ENCODE measurements around the gene ANKRD29. TPM values are rescaled to one million over a fixed set of nuclear protein-coding genes. Genes with fewer than 3 reads are reported as not detected.
A peak's percentile ranks its signal among the peaks of the same experiment; 100 is the strongest.

The ANKRD29 gene
- total RNA-seq, 1 experiment from 2014 or later = 2.4 TPM

- Mint-ChIP-seq H3K4me1 (ENCODE audit: insufficient read depth, unreplicated experiment) (peaks cover 34% of the 10 kb centered on the region), H3K27me3 (ENCODE audit: insufficient read depth, unreplicated experiment) (no peaks in the 10 kb centered on the region), H3K36me3 (ENCODE audit: insufficient read depth, unreplicated experiment) (peaks cover 22% of the 10 kb centered on the region), H3K9me3 (ENCODE audit: unreplicated experiment) (no peaks in the 10 kb centered on the region), H3K27ac (ENCODE audit: low read depth, unreplicated experiment) (peak overlapping the region; percentile 27), H3K4me3 (ENCODE audit: unreplicated experiment) (peak overlapping the region; percentile 84)
- DNase-seq (ENCODE audit: unreplicated experiment) = no peak
- intact Hi-C loops (cut with micrococcal nuclease) = loop anchor here (10.0 kb wide), 1 partner anchor 448 kb away; the partner anchor contains the start of gene CABLES1
- no TSS peak for BruUV-seq (replicated peaks)
- ChIA-PET CTCF (interaction anchor here (0.7 to 1.9 kb wide), 2 partner anchors 43 to 67 kb away, joined by 3 to 5 read pairs; no protein-coding TSS in a partner anchor), POLR2A (interaction anchor here (0.6 to 3.9 kb wide), 4 partner anchors 9 to 130 kb away, joined by 4 to 35 read pairs (median 16); partner anchors contain the start of gene RIOK3)
- no peak for TF ChIP-seq CTCF (IDR thresholded peaks at IDR 0.05; ENCODE audit: unreplicated experiment)
Measured at GRCh38 chr18:23583071-23583865, 79.4 kb downstream of the ANKRD29 start.

- intact Hi-C loops (cut with micrococcal nuclease) = loop anchor here (10.0 kb wide), 1 partner anchor 446 kb away; the partner anchor contains the start of gene CABLES1
- Mint-ChIP-seq H3K36me3 (ENCODE audit: insufficient read depth, unreplicated experiment) (peaks cover 33% of the 10 kb centered on the region), H3K9me3 (ENCODE audit: unreplicated experiment) (no peaks in the 10 kb centered on the region), H3K4me1 (ENCODE audit: insufficient read depth, unreplicated experiment) (peaks cover 35% of the 10 kb centered on the region), H3K27me3 (ENCODE audit: insufficient read depth, unreplicated experiment) (no peaks in the 10 kb centered on the region), H3K4me3 (ENCODE audit: unreplicated experiment) (no peak overlapping the region), H3K27ac (ENCODE audit: low read depth, unreplicated experiment) (no peak overlapping the region)
- BruUV-seq (replicated peaks) = no TSS peak
- TF ChIP-seq CTCF (IDR thresholded peaks at IDR 0.05; ENCODE audit: unreplicated experiment) = no peak
- ChIA-PET POLR2A (interaction anchor here (0.8 to 1.3 kb wide), 2 partner anchors 64 to 77 kb away, joined by 3 read pairs; partner anchors contain the start of gene RMC1), CTCF (interaction anchor here (1.2 to 1.9 kb wide), 4 partner anchors 15 to 65 kb away, joined by 3 to 5 read pairs (median 4); no protein-coding TSS in a partner anchor)
- no peak for DNase-seq (ENCODE audit: unreplicated experiment)
Measured at GRCh38 chr18:23580677-23581367, 81.9 kb downstream of the ANKRD29 start.

GRCh38 chr18:23578891-23579653 lies 83.6 kb downstream of the ANKRD29 start:
- no peak overlapping the region for H3K4me3 Mint-ChIP-seq (ENCODE audit: unreplicated experiment)
- H3K27me3 Mint-ChIP-seq (ENCODE audit: insufficient read depth, unreplicated experiment) = no peaks in the 10 kb centered on the region
- CTCF ChIA-PET = interaction anchor here (1.0 to 1.5 kb wide), 3 partner anchors 10 to 63 kb away, joined by 3 to 5 read pairs (median 3); no protein-coding TSS in a partner anchor
- no peak for TF ChIP-seq CTCF (IDR thresholded peaks at IDR 0.05; ENCODE audit: unreplicated experiment)
- peak; percentile 44 for DNase-seq (ENCODE audit: unreplicated experiment)
- intact Hi-C loops (cut with micrococcal nuclease) = no loop called here
- no TSS peak for BruUV-seq (replicated peaks)
- H3K36me3 Mint-ChIP-seq (ENCODE audit: insufficient read depth, unreplicated experiment) = peaks cover 45% of the 10 kb centered on the region
- H3K4me1 Mint-ChIP-seq (ENCODE audit: insufficient read depth, unreplicated experiment) = peaks cover 34% of the 10 kb centered on the region
- POLR2A ChIA-PET = interaction anchor here (0.6 to 1.6 kb wide), 5 partner anchors 13 to 1967 kb away, joined by 3 to 6 read pairs (median 3); no protein-coding TSS in a partner anchor
- no peaks in the 10 kb centered on the region for H3K9me3 Mint-ChIP-seq (ENCODE audit: unreplicated experiment)
- H3K27ac Mint-ChIP-seq (ENCODE audit: low read depth, unreplicated experiment) = no peak overlapping the region

Measured in MCF 10A (cell line).